HepG2 (cell line): ENCODE data around the gene TXNIP.

Source experiments
- CEBPB ChIP-seq: IDR thresholded peaks from 2 replicates; pipeline ENCODE4 v1.6.1; 2011; ENCODE audit warnings: low read depth, low read length, improper control_type of control experiment, borderline replicate concordance
- HDAC1 ChIP-seq: sonication (generic); formaldehyde crosslinking; IDR thresholded peaks from 2 replicates; pipeline ENCODE4 v1.5.1; 2020; ENCODE audit warnings: mild to moderate bottlenecking, missing genetic modification reagents
- MAX ChIP-seq: IDR thresholded peaks from 2 replicates; pipeline ENCODE4 v1.6.1; 2012; ENCODE audit warnings: inconsistent platforms
- MYPOP ChIP-seq: sonication (generic); formaldehyde crosslinking; IDR thresholded peaks from 2 replicates; pipeline ENCODE4 v1.8.1; 2023; ENCODE audit warnings: mild to moderate bottlenecking, moderate library complexity, missing genetic modification reagents
- POLR2AphosphoS2 ChIP-seq: IDR thresholded peaks from 2 replicates; pipeline ENCODE4 v1.6.1; 2011; ENCODE audit warnings: low read depth, low read length, improper control_type of control experiment
- RAD21 ChIP-seq: fragments of 450-650 bp; formaldehyde crosslinking; IDR thresholded peaks from 2 replicates; pipeline ENCODE4 v1.5.0; 2020; ENCODE audit warnings: mild to moderate bottlenecking
- TCF12 ChIP-seq, 2 experiments: fragments of 450-650 bp in 1 of 2; sonication (generic) in 1 of 2; formaldehyde crosslinking in 1 of 2; IDR thresholded peaks; 2 replicates each; pipeline versions ENCODE4 v1.6.1 to v1.8.0; 2017 to 2022; ENCODE audit warnings: antibody characterized with exemption in 1 of 2, mild to moderate bottlenecking in 1 of 2, missing genetic modification reagents in 1 of 2, moderate library complexity in 1 of 2
- ZC3H4 ChIP-seq: sonication (generic); formaldehyde crosslinking; IDR thresholded peaks from 2 replicates; pipeline ENCODE4 v1.4.0; 2020; ENCODE audit warnings: missing genetic modification reagents, borderline replicate concordance
- ZNF615 ChIP-seq: sonication (generic); formaldehyde crosslinking; IDR thresholded peaks from 2 replicates; pipeline ENCODE4 v1.5.0; 2020; ENCODE audit warnings: mild to moderate bottlenecking, missing genetic modification reagents, borderline replicate concordance
- ZNF687 ChIP-seq: sonication (generic); formaldehyde crosslinking; IDR thresholded peaks from 2 replicates; pipeline ENCODE4 v1.5.1; 2020; ENCODE audit warnings: mild to moderate bottlenecking, missing genetic modification reagents, moderate library complexity
- TF ChIP-seq, protein P1 (sequence below): sonication (generic); formaldehyde crosslinking; IDR thresholded peaks from 2 replicates; pipeline ENCODE4 v1.5.1; 2020; ENCODE audit warnings: missing genetic modification reagents, mild to moderate bottlenecking, borderline replicate concordance
- TF ChIP-seq, protein P2 (sequence below): sonication (generic); formaldehyde crosslinking; IDR thresholded peaks from 2 replicates; pipeline ENCODE4 v1.5.0; 2020; ENCODE audit warnings: mild to moderate bottlenecking, missing genetic modification reagents, moderate library complexity
- TF ChIP-seq, protein P3 (sequence below), 2 experiments: sonication (generic) in 1 of 2; formaldehyde crosslinking in 1 of 2; IDR thresholded peaks; 2 replicates each; pipeline versions ENCODE4 v1.5.1 to v1.6.1; 2011 to 2020; ENCODE audit warnings: borderline replicate concordance in 1 of 2, low read depth in 1 of 2, low read length in 1 of 2, mild to moderate bottlenecking in 1 of 2, missing genetic modification reagents in 1 of 2, moderate library complexity in 1 of 2

DNA sequence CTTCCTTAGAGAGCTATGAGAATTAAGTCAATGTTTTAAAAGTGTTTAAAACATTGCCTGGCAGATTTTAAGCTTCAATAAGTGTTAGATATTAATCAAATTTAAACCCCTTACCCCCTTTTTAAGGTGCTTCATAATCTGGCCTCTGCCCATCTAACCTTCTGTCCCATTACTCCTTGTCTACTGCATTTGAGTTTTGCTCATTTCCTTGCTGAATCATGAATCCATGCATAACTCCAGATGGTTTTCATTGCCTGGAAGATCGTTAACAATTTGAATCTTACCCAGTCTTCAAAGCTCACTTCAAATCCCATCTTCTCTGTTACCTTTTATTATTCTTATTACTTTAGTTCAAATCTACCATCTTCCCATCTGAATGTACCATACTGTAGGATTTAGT, 20.5 kb upstream of the TXNIP start:
- TF ChIP-seq POLR2AphosphoS2 (no peak), TCF12 (IDR thresholded peaks at IDR 0.05) (no peak), TCF12 (CRISPR knock-in tag; IDR thresholded peaks at IDR 0.05) (no peak), ZNF615 (no peak), ZNF687 (CRISPR knock-in tag) (no peak), RAD21 (CRISPR knock-in tag) (no peak), HDAC1 (CRISPR knock-in tag) (no peak), CEBPB (no peak), MYPOP (CRISPR knock-in tag) (no peak), MAX (no peak), ZC3H4 (CRISPR knock-in tag) (no peak)
- TF ChIP-seq, protein P1, sequence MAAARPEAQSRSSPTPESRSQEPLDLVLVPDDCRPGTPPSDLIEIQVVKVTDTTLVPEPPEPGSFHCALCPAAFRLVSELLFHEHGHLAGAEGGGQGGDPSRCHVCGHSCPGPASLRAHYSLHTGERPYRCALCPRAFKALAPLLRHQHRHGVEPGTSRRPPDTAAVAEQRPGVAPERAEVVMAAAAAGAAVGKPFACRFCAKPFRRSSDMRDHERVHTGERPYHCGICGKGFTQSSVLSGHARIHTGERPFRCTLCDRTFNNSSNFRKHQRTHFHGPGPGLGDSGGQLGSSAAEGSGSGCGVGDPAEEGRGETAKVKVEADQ = no peak
- TF ChIP-seq, protein P2, sequence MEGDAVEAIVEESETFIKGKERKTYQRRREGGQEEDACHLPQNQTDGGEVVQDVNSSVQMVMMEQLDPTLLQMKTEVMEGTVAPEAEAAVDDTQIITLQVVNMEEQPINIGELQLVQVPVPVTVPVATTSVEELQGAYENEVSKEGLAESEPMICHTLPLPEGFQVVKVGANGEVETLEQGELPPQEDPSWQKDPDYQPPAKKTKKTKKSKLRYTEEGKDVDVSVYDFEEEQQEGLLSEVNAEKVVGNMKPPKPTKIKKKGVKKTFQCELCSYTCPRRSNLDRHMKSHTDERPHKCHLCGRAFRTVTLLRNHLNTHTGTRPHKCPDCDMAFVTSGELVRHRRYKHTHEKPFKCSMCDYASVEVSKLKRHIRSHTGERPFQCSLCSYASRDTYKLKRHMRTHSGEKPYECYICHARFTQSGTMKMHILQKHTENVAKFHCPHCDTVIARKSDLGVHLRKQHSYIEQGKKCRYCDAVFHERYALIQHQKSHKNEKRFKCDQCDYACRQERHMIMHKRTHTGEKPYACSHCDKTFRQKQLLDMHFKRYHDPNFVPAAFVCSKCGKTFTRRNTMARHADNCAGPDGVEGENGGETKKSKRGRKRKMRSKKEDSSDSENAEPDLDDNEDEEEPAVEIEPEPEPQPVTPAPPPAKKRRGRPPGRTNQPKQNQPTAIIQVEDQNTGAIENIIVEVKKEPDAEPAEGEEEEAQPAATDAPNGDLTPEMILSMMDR (CRISPR knock-in tag) = no peak
- TF ChIP-seq, protein P3, sequence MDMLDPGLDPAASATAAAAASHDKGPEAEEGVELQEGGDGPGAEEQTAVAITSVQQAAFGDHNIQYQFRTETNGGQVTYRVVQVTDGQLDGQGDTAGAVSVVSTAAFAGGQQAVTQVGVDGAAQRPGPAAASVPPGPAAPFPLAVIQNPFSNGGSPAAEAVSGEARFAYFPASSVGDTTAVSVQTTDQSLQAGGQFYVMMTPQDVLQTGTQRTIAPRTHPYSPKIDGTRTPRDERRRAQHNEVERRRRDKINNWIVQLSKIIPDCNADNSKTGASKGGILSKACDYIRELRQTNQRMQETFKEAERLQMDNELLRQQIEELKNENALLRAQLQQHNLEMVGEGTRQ (IDR thresholded peaks at IDR 0.05; ENCODE audit: low read depth, low read length) = no peak
- TF ChIP-seq, protein P3 (CRISPR knock-in tag; IDR thresholded peaks at IDR 0.05; ENCODE audit: borderline replicate concordance) = no peak
